ENCODE data around the gene TPX2. TPM values are rescaled to one million over a fixed set of nuclear protein-coding genes. Genes with fewer than 3 reads are reported as not detected.

TPX2 gene
- polyA plus RNA-seq, 1 of the 3 experiments (the other 2 are of a cell fraction): 17.1 TPM

- H3K79me2 ChIP-seq (ENCODE audit: insufficient read depth): no peaks in the 10 kb centered on the region
- no peaks in the 10 kb centered on the region for H4K20me1 ChIP-seq (ENCODE audit: insufficient read depth)
- H2AFZ ChIP-seq (ENCODE audit: low read depth): no peak overlapping the region
- no peaks in the 10 kb centered on the region; the same call in 1 of the 2 replicates for H3K27me3 ChIP-seq (ENCODE audit: insufficient read depth)
- no peaks in the 10 kb centered on the region for H3K9me3 ChIP-seq
- no peaks in the 10 kb centered on the region for H3F3A ChIP-seq (replicated peaks; ENCODE audit: insufficient read depth)
- H3K9ac ChIP-seq: no peak overlapping the region
- H3K9me2 ChIP-seq: no peaks in the 10 kb centered on the region
- no peak overlapping the region for H3K4me3 ChIP-seq (ENCODE audit: low read depth in 2 of 2, low read length in 1 of 2)
- 47% methylated on average over 36 of the region's 45 CpGs for WGBS (ENCODE audit: low lambda C conversion rate)
- DNase-seq: peak; percentile 48
- H3K4me1 ChIP-seq (ENCODE audit: control insufficient read depth in 1 of 2, insufficient read depth in 2 of 2, low read depth in 1 of 2, low read length in 1 of 2): peaks cover 0 to 4% of the 10 kb centered on the region in 2 experiments; a peak in 2 of 4 replicates
- no peak overlapping the region for H3K27ac ChIP-seq (ENCODE audit: low read depth in 2 of 2, low read length in 1 of 2)
- POLR2A ChIA-PET: interaction anchor here (1.5 kb wide), 1 partner anchor 102 kb away, joined by 4 read pairs; the partner anchor contains the start of gene PDRG1
- H3K36me3 ChIP-seq (replicated peaks in 1 of 2; ENCODE audit: control insufficient read depth in 1 of 2, insufficient read depth in 2 of 2, low read length in 1 of 2): no peaks in the 10 kb centered on the region
- H3K4me2 ChIP-seq: no peak overlapping the region
- TF ChIP-seq NRF1 (IDR thresholded peaks at IDR 0.05; ENCODE audit: low read depth, low read length): no peak
- TF ChIP-seq MAX (IDR thresholded peaks at IDR 0.05; ENCODE audit: low read depth): no peak
- no peak for TF ChIP-seq SMC3 (IDR thresholded peaks at IDR 0.05; ENCODE audit: low read depth, low read length)
- no peak for TF ChIP-seq RCOR1 (IDR thresholded peaks at IDR 0.05; ENCODE audit: low read length)
- TF ChIP-seq EZH2phosphoT487 (IDR thresholded peaks at IDR 0.05; ENCODE audit: borderline replicate concordance, low read depth): no peak
- TF ChIP-seq, protein P1, sequence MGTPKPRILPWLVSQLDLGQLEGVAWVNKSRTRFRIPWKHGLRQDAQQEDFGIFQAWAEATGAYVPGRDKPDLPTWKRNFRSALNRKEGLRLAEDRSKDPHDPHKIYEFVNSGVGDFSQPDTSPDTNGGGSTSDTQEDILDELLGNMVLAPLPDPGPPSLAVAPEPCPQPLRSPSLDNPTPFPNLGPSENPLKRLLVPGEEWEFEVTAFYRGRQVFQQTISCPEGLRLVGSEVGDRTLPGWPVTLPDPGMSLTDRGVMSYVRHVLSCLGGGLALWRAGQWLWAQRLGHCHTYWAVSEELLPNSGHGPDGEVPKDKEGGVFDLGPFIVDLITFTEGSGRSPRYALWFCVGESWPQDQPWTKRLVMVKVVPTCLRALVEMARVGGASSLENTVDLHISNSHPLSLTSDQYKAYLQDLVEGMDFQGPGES (IDR thresholded peaks at IDR 0.05; ENCODE audit: low read depth, low read length): no peak
- no peak for TF ChIP-seq MXI1 (IDR thresholded peaks at IDR 0.05; ENCODE audit: low read depth, low read length)
- TF ChIP-seq JUND (IDR thresholded peaks at IDR 0.05): no peak
- no peak for TF ChIP-seq POLR2AphosphoS5 (IDR thresholded peaks at IDR 0.05; ENCODE audit: low read depth, low read length)
- TF ChIP-seq PBX3 (IDR thresholded peaks at IDR 0.05): no peak
- TF ChIP-seq, protein P2, sequence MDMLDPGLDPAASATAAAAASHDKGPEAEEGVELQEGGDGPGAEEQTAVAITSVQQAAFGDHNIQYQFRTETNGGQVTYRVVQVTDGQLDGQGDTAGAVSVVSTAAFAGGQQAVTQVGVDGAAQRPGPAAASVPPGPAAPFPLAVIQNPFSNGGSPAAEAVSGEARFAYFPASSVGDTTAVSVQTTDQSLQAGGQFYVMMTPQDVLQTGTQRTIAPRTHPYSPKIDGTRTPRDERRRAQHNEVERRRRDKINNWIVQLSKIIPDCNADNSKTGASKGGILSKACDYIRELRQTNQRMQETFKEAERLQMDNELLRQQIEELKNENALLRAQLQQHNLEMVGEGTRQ (IDR thresholded peaks at IDR 0.05; ENCODE audit: borderline replicate concordance, low read depth, low read length): no peak
- TF ChIP-seq YY1 (IDR thresholded peaks at IDR 0.05; ENCODE audit: low read depth): no peak
- CTCF ChIA-PET: interaction anchor here (3.8 to 8.1 kb wide), 5 partner anchors 15 to 182 kb away, joined by 32 to 170 read pairs (median 86); partner anchors contain the start of gene PDRG1
Observed at GRCh38 chr20:31849306-31849930, 110.3 kb downstream of the TPX2 start.

Small RNAs within 50 kb of the gene (small RNA-seq; reads per million reads assigned to genes)
- gene AL160175.1: 0 reads per million in 7 experiments

Other genes with a start within 250 kb of the TPX2 start
- 160 and 176 TPM in 2 replicates for gene HM13, start 224.8 kb upstream of the TPX2 start, polyA plus RNA-seq (2012; rRNA removed)
- 324 and 493 TPM in 2 replicates for gene ID1, start 134.0 kb upstream of the TPX2 start, polyA plus RNA-seq (2012; rRNA removed)
- 0.21 TPM in 1 of 2 replicates, not detected in the other for gene COX4I2, start 101.4 kb upstream of the TPX2 start, polyA plus RNA-seq (2012; rRNA removed)
- 99.9 and 103 TPM in 2 replicates for gene BCL2L1, start 16.4 kb upstream of the TPX2 start, polyA plus RNA-seq (2012; rRNA removed)
- gene MYLK2, start 80.1 kb downstream of the TPX2 start, polyA plus RNA-seq (2012; rRNA removed): 0.21 and 0.31 TPM in 2 replicates
- gene FOXS1, start 106.3 kb downstream of the TPX2 start, polyA plus RNA-seq (2012; rRNA removed): 0.73 and 0.99 TPM in 2 replicates
- 4.3 and 5.4 TPM in 2 replicates for gene DUSP15, start 131.2 kb downstream of the TPX2 start, polyA plus RNA-seq (2012; rRNA removed)
- gene TTLL9, start 131.3 kb downstream of the TPX2 start, polyA plus RNA-seq (2012; rRNA removed): 0.23 and 0.32 TPM in 2 replicates
- 18.9 and 19.7 TPM in 2 replicates for gene PDRG1, start 212.8 kb downstream of the TPX2 start, polyA plus RNA-seq (2012; rRNA removed)
- 0.02 and 0.10 TPM in 2 replicates for gene XKR7, start 228.9 kb downstream of the TPX2 start, polyA plus RNA-seq (2012; rRNA removed)